DOHH2 (cell line): Measurements from ENCODE around the gene SNRNP200.

Experiments used
- CTCF ChIP-seq: fragments of 200-600 bp; sonication (generic); IDR thresholded peaks from one replicate; pipeline ENCODE4 v1.5.1; 2014; ENCODE audit warnings: antibody characterized with exemption, mild to moderate bottlenecking, low read depth, low read length; ENCODE audit not compliant: poor library complexity, severe bottlenecking
- EZH2phosphoT487 ChIP-seq: fragments of 200-600 bp; sonication (generic); IDR thresholded peaks from 2 replicates; pipeline ENCODE4 v1.6.1; 2017; ENCODE audit warnings: borderline replicate concordance, mild to moderate bottlenecking, antibody characterized with exemption, low read length, moderate library complexity, mixed read lengths

DNA sequence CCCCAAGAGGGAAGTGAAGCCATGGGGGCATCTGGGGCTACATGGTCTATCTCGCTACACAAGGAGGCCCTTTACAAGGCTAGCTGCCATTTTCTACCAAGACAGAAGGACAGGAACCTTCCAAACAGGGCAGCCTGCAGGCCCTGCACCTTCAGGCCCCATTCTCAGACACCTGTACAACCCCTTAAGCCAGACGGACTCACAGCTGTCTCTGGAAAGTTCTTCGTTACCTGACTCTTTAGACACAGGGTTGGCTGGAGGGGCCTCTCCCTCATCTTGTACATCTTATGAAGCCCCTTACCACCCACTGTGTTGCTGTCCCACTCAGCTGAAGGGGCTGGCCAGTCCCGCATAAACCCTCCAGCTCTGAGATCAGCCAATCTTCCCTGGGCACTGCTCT is 56.7 kb downstream of the SNRNP200 start:
- no peak for TF ChIP-seq EZH2phosphoT487
- TF ChIP-seq CTCF: no peak
